H54 (cell line): Measurements from ENCODE around the gene LZTFL1.

Experiments used
- DNase-seq: peaks from one replicate; pipeline ENCODE4 v3.0.0; 2011; ENCODE audit warnings: low spot score, mixed read lengths; ENCODE audit not compliant: insufficient read length
- FAIRE-seq: peaks from 3 replicates; lab custom pipeline; 2011; peaks lifted over from hg19 to GRCh38; lab: Jason Lieb, UNC
- POLR2A ChIP-seq: IDR thresholded peaks from 2 replicates; pipeline ENCODE4 v1.6.1; 2011; ENCODE audit warnings: low read depth, mild to moderate bottlenecking, low read length

Gene LZTFL1

GRCh38 chr3:45778761-45779201 lies 63.1 kb downstream of the LZTFL1 start:
- TF ChIP-seq POLR2A, result no peak
- FAIRE-seq, result no peak
- DNase-seq, result no peak

GRCh38 chr3:45777746-45778386 lies 64.1 kb downstream of the LZTFL1 start:
- no peak for TF ChIP-seq POLR2A
- DNase-seq, result no peak
- FAIRE-seq, result no peak

GRCh38 chr3:45777111-45777745 lies 64.7 kb downstream of the LZTFL1 start:
- DNase-seq, result no peak
- TF ChIP-seq POLR2A, result no peak
- no peak for FAIRE-seq

GRCh38 chr3:45776611-45777010 lies 65.3 kb downstream of the LZTFL1 start:
- FAIRE-seq (no peak), DNase-seq (no peak)
- TF ChIP-seq POLR2A, result no peak

- DNase-seq (no peak), FAIRE-seq (no peak)
- TF ChIP-seq POLR2A, result no peak
Observed at GRCh38 chr3:45776301-45776595, 65.7 kb downstream of the LZTFL1 start.

- DNase-seq (no peak), FAIRE-seq (no peak)
- no peak for TF ChIP-seq POLR2A
Observed at GRCh38 chr3:45775571-45776300, 66.2 kb downstream of the LZTFL1 start.

GRCh38 chr3:45774581-45775521 lies 67.1 kb downstream of the LZTFL1 start:
- TF ChIP-seq POLR2A, result no peak
- DNase-seq (no peak), FAIRE-seq (no peak)

- no peak for TF ChIP-seq POLR2A
- no peak for DNase-seq
- FAIRE-seq, result no peak
Observed at GRCh38 chr3:45773714-45774449, 68.0 kb downstream of the LZTFL1 start.
